ENCODE measurements around the gene CRIP1.
A peak's percentile ranks its signal among the peaks of the same experiment; 100 is the strongest.

CRIP1 gene

GRCh38 chr14:105503935-105504692 lies 17.4 kb downstream of the CRIP1 start:
- Histone ChIP-seq H4K91ac (ENCODE audit: low read depth, low read length, poor library complexity) (no peak overlapping the region), H2AFZ (ENCODE audit: low read length) (no peak overlapping the region), H3K23ac (ENCODE audit: low read depth, low read length, poor library complexity) (no peak overlapping the region), H4K8ac (ENCODE audit: low read depth, low read length) (peak overlapping the region; percentile 65), H2BK120ac (ENCODE audit: low read depth, low read length) (no peak overlapping the region), H3K4me2 (ENCODE audit: insufficient read depth, low read length, poor library complexity, severe bottlenecking) (no peak overlapping the region), H3K27ac (replicated peaks; ENCODE audit: low read length) (no peak overlapping the region), H3K36me3 (replicated peaks in 1 of 2; ENCODE audit: control insufficient read depth in 2 of 2, insufficient read depth in 2 of 2, low read length in 2 of 2) (no peaks in the 10 kb centered on the region), H2BK12ac (ENCODE audit: low read length) (peak overlapping the region; percentile 22), H3K4ac (ENCODE audit: low read length) (no peak overlapping the region), H3K27me3 (ENCODE audit: control insufficient read depth in 3 of 3, insufficient read depth in 3 of 3, low read depth in 1 of 3, low read length in 3 of 3) (peaks cover 0 to 15% (median 0%) of the 10 kb centered on the region in 3 experiments), H3K9ac (ENCODE audit: low read depth, low read length, poor library complexity) (no peak overlapping the region), H3K14ac (ENCODE audit: low read length) (peak overlapping the region; percentile 82), H3K4me1 (ENCODE audit: control insufficient read depth in 2 of 2, insufficient read depth in 1 of 2, low read depth in 1 of 2, low read length in 2 of 2) (peaks cover 5 to 9% of the 10 kb centered on the region in 2 donors), H2BK15ac (ENCODE audit: low read length) (no peak overlapping the region), H3K79me1 (ENCODE audit: low read depth, low read length) (peaks cover 3% of the 10 kb centered on the region), H3K18ac (ENCODE audit: low read length) (peak overlapping the region; percentile 57), H3K4me3 (ENCODE audit: low read length in 2 of 2) (no peak overlapping the region), H3K9me3 (replicated peaks in 1 of 2; ENCODE audit: control insufficient read depth in 2 of 2, insufficient read depth in 1 of 2, low read depth in 1 of 2, low read length in 2 of 2) (peaks cover 0 to 6% of the 10 kb centered on the region in 2 donors), H2BK5ac (ENCODE audit: low read length) (no peak overlapping the region), H2AK5ac (ENCODE audit: low read depth, low read length) (no peak overlapping the region)
- DNase-seq (ENCODE audit: low spot score): no peak
- no CpG with 5 or more reads among the region's 29 CpGs for WGBS, 2 donors (ENCODE audit: extremely low coverage in 2 of 2, insufficient read length in 2 of 2, insufficient replicate concordance in 1 of 2)

GRCh38 chr14:105505101-105505500 lies 18.4 kb downstream of the CRIP1 start:
- Histone ChIP-seq H3K4me3 (ENCODE audit: low read length in 2 of 2) (no peak overlapping the region), H3K14ac (ENCODE audit: low read length) (peak overlapping the region; percentile 9), H3K23ac (ENCODE audit: low read depth, low read length, poor library complexity) (no peak overlapping the region), H2BK120ac (ENCODE audit: low read depth, low read length) (no peak overlapping the region), H3K36me3 (replicated peaks in 1 of 2; ENCODE audit: control insufficient read depth in 2 of 2, insufficient read depth in 2 of 2, low read length in 2 of 2) (no peaks in the 10 kb centered on the region), H3K18ac (ENCODE audit: low read length) (peak overlapping the region; percentile 2), H3K79me1 (ENCODE audit: low read depth, low read length) (peaks cover 3% of the 10 kb centered on the region), H3K4ac (ENCODE audit: low read length) (no peak overlapping the region), H3K27ac (replicated peaks; ENCODE audit: low read length) (no peak overlapping the region), H4K8ac (ENCODE audit: low read depth, low read length) (no peak overlapping the region), H2AK5ac (ENCODE audit: low read depth, low read length) (peak overlapping the region; percentile 14), H2BK15ac (ENCODE audit: low read length) (no peak overlapping the region), H2AFZ (ENCODE audit: low read length) (no peak overlapping the region), H3K4me1 (ENCODE audit: control insufficient read depth in 2 of 2, insufficient read depth in 1 of 2, low read depth in 1 of 2, low read length in 2 of 2) (peaks cover 3 to 5% of the 10 kb centered on the region in 2 donors), H3K27me3 (ENCODE audit: control insufficient read depth in 3 of 3, insufficient read depth in 3 of 3, low read depth in 1 of 3, low read length in 3 of 3) (peaks cover 0 to 15% (median 0%) of the 10 kb centered on the region in 3 experiments), H3K4me2 (ENCODE audit: insufficient read depth, low read length, poor library complexity, severe bottlenecking) (no peak overlapping the region), H3K9me3 (replicated peaks in 1 of 2; ENCODE audit: control insufficient read depth in 2 of 2, insufficient read depth in 1 of 2, low read depth in 1 of 2, low read length in 2 of 2) (peaks cover 0 to 6% of the 10 kb centered on the region in 2 donors), H3K9ac (ENCODE audit: low read depth, low read length, poor library complexity) (no peak overlapping the region), H2BK12ac (ENCODE audit: low read length) (no peak overlapping the region), H4K91ac (ENCODE audit: low read depth, low read length, poor library complexity) (no peak overlapping the region), H2BK5ac (ENCODE audit: low read length) (no peak overlapping the region)
- WGBS, 2 donors (ENCODE audit: extremely low coverage in 2 of 2, insufficient read length in 2 of 2, insufficient replicate concordance in 1 of 2): no CpG with 5 or more reads among the region's 16 CpGs
- no peak for DNase-seq (ENCODE audit: low spot score)

- H3K23ac ChIP-seq (ENCODE audit: low read depth, low read length, poor library complexity): no peak overlapping the region
- H3K4me1 ChIP-seq (ENCODE audit: control insufficient read depth in 2 of 2, insufficient read depth in 1 of 2, low read depth in 1 of 2, low read length in 2 of 2): no peaks in the 10 kb centered on the region
- H3K36me3 ChIP-seq (replicated peaks in 1 of 2; ENCODE audit: control insufficient read depth in 2 of 2, insufficient read depth in 2 of 2, low read length in 2 of 2): no peaks in the 10 kb centered on the region
- H2BK15ac ChIP-seq (ENCODE audit: low read length): no peak overlapping the region
- H3K4ac ChIP-seq (ENCODE audit: low read length): no peak overlapping the region
- H3K14ac ChIP-seq (ENCODE audit: low read length): no peak overlapping the region
- no peak overlapping the region for H2BK120ac ChIP-seq (ENCODE audit: low read depth, low read length)
- no peak overlapping the region for H2AFZ ChIP-seq (ENCODE audit: low read length)
- H3K79me1 ChIP-seq (ENCODE audit: low read depth, low read length): peaks cover 3% of the 10 kb centered on the region
- H2BK12ac ChIP-seq (ENCODE audit: low read length): no peak overlapping the region
- H3K9ac ChIP-seq (ENCODE audit: low read depth, low read length, poor library complexity): no peak overlapping the region
- H2AK5ac ChIP-seq (ENCODE audit: low read depth, low read length): no peak overlapping the region
- no peak overlapping the region for H2BK5ac ChIP-seq (ENCODE audit: low read length)
- no peak overlapping the region for H4K91ac ChIP-seq (ENCODE audit: low read depth, low read length, poor library complexity)
- no peak overlapping the region for H4K8ac ChIP-seq (ENCODE audit: low read depth, low read length)
- no peak overlapping the region for H3K18ac ChIP-seq (ENCODE audit: low read length)
- peaks cover 0 to 22% (median 0%) of the 10 kb centered on the region in 3 experiments for H3K27me3 ChIP-seq (ENCODE audit: control insufficient read depth in 3 of 3, insufficient read depth in 3 of 3, low read depth in 1 of 3, low read length in 3 of 3)
- no peak overlapping the region for H3K27ac ChIP-seq (replicated peaks; ENCODE audit: low read length)
- H3K4me2 ChIP-seq (ENCODE audit: insufficient read depth, low read length, poor library complexity, severe bottlenecking): no peak overlapping the region
- no CpG with 5 or more reads among the region's 17 CpGs for WGBS, 2 donors (ENCODE audit: extremely low coverage in 2 of 2, insufficient read length in 2 of 2, insufficient replicate concordance in 1 of 2)
- H3K4me3 ChIP-seq (ENCODE audit: low read length in 2 of 2): no peak overlapping the region
- peaks cover 0 to 6% of the 10 kb centered on the region in 2 donors for H3K9me3 ChIP-seq (replicated peaks in 1 of 2; ENCODE audit: control insufficient read depth in 2 of 2, insufficient read depth in 1 of 2, low read depth in 1 of 2, low read length in 2 of 2)
- no peak for DNase-seq (ENCODE audit: low spot score)
Observed at GRCh38 chr14:105507247-105507646, 20.6 kb downstream of the CRIP1 start.

- no peak overlapping the region for H3K18ac ChIP-seq (ENCODE audit: low read length)
- H3K9me3 ChIP-seq (replicated peaks in 1 of 2; ENCODE audit: control insufficient read depth in 2 of 2, insufficient read depth in 1 of 2, low read depth in 1 of 2, low read length in 2 of 2): peaks cover 0 to 2% of the 10 kb centered on the region in 2 donors
- no peak overlapping the region for H3K9ac ChIP-seq (ENCODE audit: low read depth, low read length, poor library complexity)
- no peak overlapping the region for H3K23ac ChIP-seq (ENCODE audit: low read depth, low read length, poor library complexity)
- no peak overlapping the region for H2AK5ac ChIP-seq (ENCODE audit: low read depth, low read length)
- no peak overlapping the region for H2AFZ ChIP-seq (ENCODE audit: low read length)
- H2BK12ac ChIP-seq (ENCODE audit: low read length): no peak overlapping the region
- no CpG with 5 or more reads among the region's 16 CpGs for WGBS, 2 donors (ENCODE audit: extremely low coverage in 2 of 2, insufficient read length in 2 of 2, insufficient replicate concordance in 1 of 2)
- no peak overlapping the region for H4K8ac ChIP-seq (ENCODE audit: low read depth, low read length)
- peak overlapping the region in 1 of 2 donors; percentile 35 for H3K4me3 ChIP-seq (ENCODE audit: low read length in 2 of 2)
- H3K79me1 ChIP-seq (ENCODE audit: low read depth, low read length): peaks cover 3% of the 10 kb centered on the region
- peaks cover 0 to 30% (median 0%) of the 10 kb centered on the region in 3 experiments for H3K27me3 ChIP-seq (ENCODE audit: control insufficient read depth in 3 of 3, insufficient read depth in 3 of 3, low read depth in 1 of 3, low read length in 3 of 3)
- H3K14ac ChIP-seq (ENCODE audit: low read length): no peak overlapping the region
- H2BK120ac ChIP-seq (ENCODE audit: low read depth, low read length): no peak overlapping the region
- no peak overlapping the region for H4K91ac ChIP-seq (ENCODE audit: low read depth, low read length, poor library complexity)
- H3K4me1 ChIP-seq (ENCODE audit: control insufficient read depth in 2 of 2, insufficient read depth in 1 of 2, low read depth in 1 of 2, low read length in 2 of 2): no peaks in the 10 kb centered on the region
- no peak overlapping the region for H3K27ac ChIP-seq (replicated peaks; ENCODE audit: low read length)
- H3K4me2 ChIP-seq (ENCODE audit: insufficient read depth, low read length, poor library complexity, severe bottlenecking): no peak overlapping the region
- H2BK5ac ChIP-seq (ENCODE audit: low read length): no peak overlapping the region
- H2BK15ac ChIP-seq (ENCODE audit: low read length): no peak overlapping the region
- no peaks in the 10 kb centered on the region for H3K36me3 ChIP-seq (replicated peaks in 1 of 2; ENCODE audit: control insufficient read depth in 2 of 2, insufficient read depth in 2 of 2, low read length in 2 of 2)
- H3K4ac ChIP-seq (ENCODE audit: low read length): no peak overlapping the region
- no peak for DNase-seq (ENCODE audit: low spot score)
Observed at GRCh38 chr14:105508069-105508468, 21.4 kb downstream of the CRIP1 start.

Measured in neuronal stem cell (in vitro differentiated cells).